Lung (tissue), 12 donors: ENCODE results near the gene TAF11. TPM values are rescaled to one million over a fixed set of nuclear protein-coding genes. Genes with fewer than 3 reads are reported as not detected.

Experiments used
- ATAC-seq: fragments of 200-7000 bp; cut with Tn5 transposase; one replicate; pipeline ENCODE4 v1.9.1; 2020; ENCODE audit warnings: moderate number of reproducible peaks; ENCODE audit not compliant: insufficient read depth, low FRiP score
- DNase-seq, 3 donors: peaks; one replicate each; pipeline ENCODE4 v3.0.0-alpha.2; 2013 to 2017
- H3K27ac ChIP-seq, 2 donors: one replicate each; pipeline ENCODE4 v1.5.1; 2013; ENCODE audit warnings: mild to moderate bottlenecking in 2 of 2, moderate library complexity in 2 of 2, control low read depth in 1 of 2, inconsistent platforms in 1 of 2, low read depth in 1 of 2, low read length in 1 of 2
- H3K27me3 ChIP-seq, 3 donors: one replicate each; pipeline ENCODE4 v1.5.1; 2013; ENCODE audit warnings: low read length in 2 of 3; ENCODE audit not compliant: control insufficient read depth in 3 of 3, insufficient read depth in 3 of 3
- H3K36me3 ChIP-seq, 4 donors: one replicate each; pipeline ENCODE4 v1.5.1; 2013; ENCODE audit warnings: low read length in 4 of 4, mild to moderate bottlenecking in 1 of 4, moderate library complexity in 1 of 4; ENCODE audit not compliant: control insufficient read depth in 4 of 4, insufficient read depth in 4 of 4
- H3K4me1 ChIP-seq, 5 donors: one replicate each; pipeline ENCODE4 v1.5.1; 2013; ENCODE audit warnings: low read length in 5 of 5, mild to moderate bottlenecking in 2 of 5, moderate library complexity in 1 of 5; ENCODE audit not compliant: control insufficient read depth in 5 of 5, insufficient read depth in 5 of 5
- H3K4me3 ChIP-seq: one replicate; pipeline ENCODE4 v1.5.1; 2013; ENCODE audit warnings: mild to moderate bottlenecking, control low read depth, moderate library complexity
- H3K9ac ChIP-seq, 2 donors: one replicate each; pipeline ENCODE4 v1.5.1; 2013; ENCODE audit warnings: low read length in 2 of 2, control low read depth in 1 of 2; ENCODE audit not compliant: insufficient read depth in 1 of 2
- H3K9me3 ChIP-seq, 4 donors: one replicate each; pipeline ENCODE4 v1.5.1; 2013; ENCODE audit warnings: low read length in 3 of 4, mild to moderate bottlenecking in 1 of 4, moderate library complexity in 1 of 4; ENCODE audit not compliant: control insufficient read depth in 4 of 4, insufficient read depth in 3 of 4
- WGBS, 2 donors: extraction: QIAGEN DNeasy Blood & Tissue Kit; methylation state at CpG; one replicate each; pipeline ENCODE4 v1.1.7; 2013; 5-methylcytosine and 5-hydroxymethylcytosine counted together
- polyA plus RNA-seq, 2 donors: library from polyadenylated mRNA; stranded (reverse); fragments of 200-250 nt; gene quantifications; one replicate each; pipeline ENCODE4 v1.2.1, GENCODE V29; 2013
- total RNA-seq, 2 donors: library from RNA; depleted of rRNA in 1 of 2; stranded (reverse); fragments of >200 nt in 1 of 2; gene quantifications; one replicate each; pipeline ENCODE4 v1.2.1, GENCODE V29; 2014 to 2021
- TF ChIP-seq, protein P1 (sequence below): IDR thresholded peaks from 2 replicates; pipeline ENCODE4 v1.5.1; 2012; ENCODE audit warnings: mild to moderate bottlenecking; ENCODE audit errors: control extremely low read depth, extremely low read depth
- donor health status: control.
- donor health status: control.
- donor health status: Bipolar disorder and iron deficiency.
- donor health status: healthy.
- donor health status: DM: yes; HTN: yes; CAD: no.

TAF11 gene
- total and polyA plus RNA-seq, 4 donors = 17.3 to 30.5 (median 29.2) TPM

DNA sequence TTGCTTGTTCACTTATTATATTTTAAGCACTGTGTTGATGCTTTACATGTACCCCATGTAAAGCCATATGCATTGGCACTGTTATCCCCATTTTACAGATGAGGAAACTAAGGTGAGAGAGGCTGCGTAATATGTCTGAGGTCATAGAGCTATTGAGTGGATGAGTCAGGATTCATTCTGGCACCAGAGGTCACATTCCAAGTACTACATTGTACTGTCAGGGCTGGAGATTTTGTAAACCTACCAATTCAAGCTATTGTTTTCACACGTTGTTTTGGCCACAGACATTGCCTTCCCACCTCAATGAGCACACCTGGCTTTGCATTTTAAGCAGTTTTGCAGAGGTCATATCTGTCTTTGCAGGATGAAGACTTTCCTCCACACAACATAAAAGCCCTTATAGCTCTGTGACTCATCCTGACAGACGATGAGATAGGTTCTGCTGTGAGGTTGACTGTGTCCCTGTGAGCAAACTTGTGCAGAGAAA is 34.4 kb upstream of the TAF11 start:
- 81 to 85% methylated on average over 3 of the region's 3 CpGs for WGBS, 2 donors
- no peak overlapping the region for H3K9ac ChIP-seq
- no peaks in the 10 kb centered on the region for H3K36me3 ChIP-seq
- TF ChIP-seq, protein P1, sequence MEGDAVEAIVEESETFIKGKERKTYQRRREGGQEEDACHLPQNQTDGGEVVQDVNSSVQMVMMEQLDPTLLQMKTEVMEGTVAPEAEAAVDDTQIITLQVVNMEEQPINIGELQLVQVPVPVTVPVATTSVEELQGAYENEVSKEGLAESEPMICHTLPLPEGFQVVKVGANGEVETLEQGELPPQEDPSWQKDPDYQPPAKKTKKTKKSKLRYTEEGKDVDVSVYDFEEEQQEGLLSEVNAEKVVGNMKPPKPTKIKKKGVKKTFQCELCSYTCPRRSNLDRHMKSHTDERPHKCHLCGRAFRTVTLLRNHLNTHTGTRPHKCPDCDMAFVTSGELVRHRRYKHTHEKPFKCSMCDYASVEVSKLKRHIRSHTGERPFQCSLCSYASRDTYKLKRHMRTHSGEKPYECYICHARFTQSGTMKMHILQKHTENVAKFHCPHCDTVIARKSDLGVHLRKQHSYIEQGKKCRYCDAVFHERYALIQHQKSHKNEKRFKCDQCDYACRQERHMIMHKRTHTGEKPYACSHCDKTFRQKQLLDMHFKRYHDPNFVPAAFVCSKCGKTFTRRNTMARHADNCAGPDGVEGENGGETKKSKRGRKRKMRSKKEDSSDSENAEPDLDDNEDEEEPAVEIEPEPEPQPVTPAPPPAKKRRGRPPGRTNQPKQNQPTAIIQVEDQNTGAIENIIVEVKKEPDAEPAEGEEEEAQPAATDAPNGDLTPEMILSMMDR = no peak
- H3K9me3 ChIP-seq = no peaks in the 10 kb centered on the region
- no peak overlapping the region for H3K27ac ChIP-seq
- no peak overlapping the region for H3K4me3 ChIP-seq
- ATAC-seq = no peak
- H3K4me1 ChIP-seq = peaks cover 0 to 18% (median 0%) of the 10 kb centered on the region in 5 donors
- H3K27me3 ChIP-seq = no peaks in the 10 kb centered on the region
- DNase-seq = no peak

DNA sequence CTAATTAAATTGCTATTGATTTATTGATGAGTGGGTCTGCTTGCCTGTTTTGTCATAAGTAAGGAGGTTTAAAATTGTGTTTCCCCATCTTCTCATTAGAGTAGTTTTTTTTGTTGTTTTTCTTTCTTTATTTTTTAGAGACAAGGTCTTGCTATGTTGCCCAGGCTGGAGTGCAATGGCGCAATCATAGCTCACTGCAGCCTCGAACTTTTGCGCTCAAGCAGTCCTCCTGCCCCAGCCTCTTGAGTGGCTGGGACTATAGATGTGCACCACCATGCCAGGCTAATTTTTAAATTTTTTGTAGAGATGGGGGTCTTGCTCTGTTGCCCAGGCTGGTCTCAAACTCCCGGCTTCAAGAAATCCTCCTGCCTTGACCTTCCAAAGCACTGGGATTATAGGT is 32.3 kb upstream of the TAF11 start:
- no peak overlapping the region for H3K4me3 ChIP-seq
- TF ChIP-seq, protein P1 = no peak
- no peak overlapping the region for H3K9ac ChIP-seq
- ATAC-seq (no peak), DNase-seq (no peak)
- no peaks in the 10 kb centered on the region for H3K27me3 ChIP-seq
- H3K4me1 ChIP-seq = peaks cover 0 to 19% (median 0%) of the 10 kb centered on the region in 5 donors
- 83 to 98% methylated on average over 4 of the region's 4 CpGs for WGBS, 2 donors
- H3K27ac ChIP-seq = no peak overlapping the region
- H3K9me3 ChIP-seq = no peaks in the 10 kb centered on the region
- H3K36me3 ChIP-seq = no peaks in the 10 kb centered on the region

DNA sequence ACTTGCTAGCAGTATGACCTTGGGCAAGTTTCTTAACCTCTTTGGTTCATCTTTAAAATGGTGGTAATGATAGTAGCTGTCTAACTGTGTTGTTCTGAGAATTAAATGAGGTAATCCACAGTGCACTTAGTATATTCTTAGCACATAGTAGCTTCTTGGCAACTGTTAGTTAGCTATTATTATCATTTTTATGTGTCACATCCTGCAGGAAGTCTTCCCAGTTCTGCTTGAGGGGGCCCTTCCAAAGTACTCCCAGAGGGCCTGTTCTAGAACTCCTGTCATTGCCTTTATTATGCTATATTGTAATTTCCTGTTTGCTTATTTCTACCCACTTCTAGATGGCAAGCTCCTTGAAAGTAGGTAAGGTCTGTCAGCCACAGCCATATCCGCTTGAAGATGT is 31.8 kb upstream of the TAF11 start:
- Histone ChIP-seq H3K27ac (peak overlapping the region in 1 of 2 donors; percentile 56), H3K4me3 (no peak overlapping the region), H3K4me1 (peaks cover 0 to 19% (median 0%) of the 10 kb centered on the region in 5 donors), H3K36me3 (no peaks in the 10 kb centered on the region), H3K27me3 (no peaks in the 10 kb centered on the region), H3K9me3 (no peaks in the 10 kb centered on the region), H3K9ac (no peak overlapping the region)
- TF ChIP-seq, protein P1 = no peak
- ATAC-seq = no peak
- no peak for DNase-seq
- WGBS, 2 donors = 97% methylated on average over 1 of the region's 1 CpG
